NAMALWA (cell line): Measurements from ENCODE around the gene TTLL1.
"Not testable (repeated sequence)": the region's sequence is repeated elsewhere in the genome, so short reads cannot be mapped to it uniquely, and the experiment has no call there.

Source experiments
- DNase-seq: peaks from one replicate; pipeline ENCODE4 v3.0.0-alpha.2; 2015; ENCODE audit warnings: low spot score

TTLL1 gene

GRCh38 chr22:43066844-43067385, 22.3 kb downstream of the TTLL1 start:
- DNase-seq = no peak

GRCh38 chr22:43066134-43066533, 23.1 kb downstream of the TTLL1 start:
- no peak for DNase-seq

- DNase-seq = peak; percentile 67
These were observed 29.0 kb downstream of the TTLL1 start for GRCh38 chr22:43060183-43060582.

- no peak for DNase-seq
These were observed 31.6 kb downstream of the TTLL1 start for GRCh38 chr22:43057641-43058040.

GRCh38 chr22:43053176-43053575, 36.0 kb downstream of the TTLL1 start:
- DNase-seq = peak; percentile 34

- DNase-seq = no peak
These were observed 38.2 kb downstream of the TTLL1 start for GRCh38 chr22:43050995-43051394.

GRCh38 chr22:43047605-43048004, 41.6 kb downstream of the TTLL1 start:
- no peak for DNase-seq

GRCh38 chr22:43044290-43044712, 44.9 kb downstream of the TTLL1 start:
- DNase-seq = no peak

GRCh38 chr22:43042101-43042780, 47.0 kb downstream of the TTLL1 start:
- DNase-seq = no peak

GRCh38 chr22:43039800-43040199, 49.4 kb downstream of the TTLL1 start:
- DNase-seq = no peak

GRCh38 chr22:43038325-43038724, 50.9 kb downstream of the TTLL1 start:
- no peak for DNase-seq

GRCh38 chr22:43036282-43036829, 52.8 kb downstream of the TTLL1 start:
- DNase-seq = no peak

GRCh38 chr22:43035250-43035649, 53.9 kb downstream of the TTLL1 start:
- DNase-seq = no peak

GRCh38 chr22:43031617-43032016, 57.6 kb downstream of the TTLL1 start:
- DNase-seq = no peak

GRCh38 chr22:43018615-43019014, 70.6 kb downstream of the TTLL1 start:
- DNase-seq = no peak

- no peak for DNase-seq
These were observed 71.4 kb downstream of the TTLL1 start for GRCh38 chr22:43017525-43018460.

GRCh38 chr22:43016150-43016549, 73.0 kb downstream of the TTLL1 start:
- DNase-seq = not testable (repeated sequence)

- DNase-seq = no peak
These were observed 73.5 kb downstream of the TTLL1 start for GRCh38 chr22:43015677-43016042.

- DNase-seq = peak; percentile 98
These were observed 74.1 kb downstream of the TTLL1 start, which contains the start of gene PACSIN2 for GRCh38 chr22:43014869-43015676. Gene PACSIN2, minus strand, starts transcription at chr22:43015149. Its CDS starts 103,069 bp downstream, at chr22:42912080.

- peak; percentile 49 for DNase-seq
These were observed 74.8 kb downstream of the TTLL1 start for GRCh38 chr22:43014316-43014868.
